ENCODE data around the gene ABCG2. TPM values are rescaled to one million over a fixed set of nuclear protein-coding genes. Genes with fewer than 3 reads are reported as not detected.

Gene ABCG2
- total and polyA plus RNA-seq, 11 donors = 0.27 to 8.0 (median 2.7) TPM

GRCh38 chr4:88196013-88196365 lies 37.5 kb upstream of the ABCG2 start:
- TF ChIP-seq POLR2A (IDR thresholded peaks at IDR 0.05) = no peak
- TF ChIP-seq, protein P1, sequence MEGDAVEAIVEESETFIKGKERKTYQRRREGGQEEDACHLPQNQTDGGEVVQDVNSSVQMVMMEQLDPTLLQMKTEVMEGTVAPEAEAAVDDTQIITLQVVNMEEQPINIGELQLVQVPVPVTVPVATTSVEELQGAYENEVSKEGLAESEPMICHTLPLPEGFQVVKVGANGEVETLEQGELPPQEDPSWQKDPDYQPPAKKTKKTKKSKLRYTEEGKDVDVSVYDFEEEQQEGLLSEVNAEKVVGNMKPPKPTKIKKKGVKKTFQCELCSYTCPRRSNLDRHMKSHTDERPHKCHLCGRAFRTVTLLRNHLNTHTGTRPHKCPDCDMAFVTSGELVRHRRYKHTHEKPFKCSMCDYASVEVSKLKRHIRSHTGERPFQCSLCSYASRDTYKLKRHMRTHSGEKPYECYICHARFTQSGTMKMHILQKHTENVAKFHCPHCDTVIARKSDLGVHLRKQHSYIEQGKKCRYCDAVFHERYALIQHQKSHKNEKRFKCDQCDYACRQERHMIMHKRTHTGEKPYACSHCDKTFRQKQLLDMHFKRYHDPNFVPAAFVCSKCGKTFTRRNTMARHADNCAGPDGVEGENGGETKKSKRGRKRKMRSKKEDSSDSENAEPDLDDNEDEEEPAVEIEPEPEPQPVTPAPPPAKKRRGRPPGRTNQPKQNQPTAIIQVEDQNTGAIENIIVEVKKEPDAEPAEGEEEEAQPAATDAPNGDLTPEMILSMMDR (IDR thresholded peaks at IDR 0.05) = no peak
- no peaks in the 10 kb centered on the region for H3K27me3 ChIP-seq
- no peak overlapping the region for H3K27ac ChIP-seq
- ATAC-seq (no peak), DNase-seq (no peak)
- H3K36me3 ChIP-seq = no peaks in the 10 kb centered on the region
- intact Hi-C loops (cut with DNase I) = no loop called here
- no peaks in the 10 kb centered on the region for H3K4me1 ChIP-seq
- no peaks in the 10 kb centered on the region for H3K9me3 ChIP-seq
- 77 to 97% (median 88%) methylated on average over 4 of the region's 4 CpGs for WGBS, 4 donors
- H3K4me3 ChIP-seq = no peak overlapping the region

DNA sequence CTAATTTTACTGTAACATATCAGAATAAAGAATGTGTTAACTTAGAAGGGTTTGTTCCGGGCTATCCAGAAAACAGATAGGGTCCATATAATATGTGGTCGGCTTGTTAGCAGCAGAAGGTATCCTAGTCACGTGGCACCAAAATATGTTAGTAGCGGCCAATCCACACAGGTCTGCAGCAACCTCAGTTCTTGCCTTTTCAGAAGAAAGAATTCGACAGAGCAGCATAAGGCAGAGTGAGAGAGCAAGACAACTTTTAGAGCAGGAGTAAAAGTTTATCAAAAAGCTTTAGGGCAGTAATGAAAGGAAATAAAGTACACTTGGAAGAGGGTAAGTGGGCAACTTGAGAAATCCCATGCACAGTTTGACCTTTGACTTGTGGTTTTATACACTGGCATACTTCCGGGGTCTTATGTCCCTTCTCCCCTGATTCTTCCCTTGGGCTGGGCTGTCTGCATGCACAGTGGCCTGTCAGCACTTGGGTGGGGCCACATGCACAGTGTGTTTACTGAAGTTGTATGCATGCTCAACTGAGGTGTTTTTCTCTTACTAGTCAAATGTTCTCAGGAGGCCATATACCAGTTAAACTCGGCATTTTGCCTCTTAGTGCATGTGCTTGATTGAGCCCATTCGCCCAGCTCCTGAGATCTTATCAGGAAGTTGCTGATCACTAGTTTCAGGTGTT lies 37.0 kb upstream of the ABCG2 start:
- Histone ChIP-seq H3K27ac (no peak overlapping the region), H3K4me1 (no peaks in the 10 kb centered on the region), H3K36me3 (no peaks in the 10 kb centered on the region), H3K4me3 (no peak overlapping the region), H3K9me3 (no peaks in the 10 kb centered on the region), H3K27me3 (no peaks in the 10 kb centered on the region)
- no peak for ATAC-seq
- intact Hi-C loops (cut with DNase I) = no loop called here
- WGBS, 4 donors = 84 to 90% (median 88%) methylated on average over 8 of the region's 8 CpGs
- no peak for TF ChIP-seq POLR2A (IDR thresholded peaks at IDR 0.05)
- TF ChIP-seq, protein P1 (IDR thresholded peaks at IDR 0.05) = no peak
- no peak for DNase-seq

DNA sequence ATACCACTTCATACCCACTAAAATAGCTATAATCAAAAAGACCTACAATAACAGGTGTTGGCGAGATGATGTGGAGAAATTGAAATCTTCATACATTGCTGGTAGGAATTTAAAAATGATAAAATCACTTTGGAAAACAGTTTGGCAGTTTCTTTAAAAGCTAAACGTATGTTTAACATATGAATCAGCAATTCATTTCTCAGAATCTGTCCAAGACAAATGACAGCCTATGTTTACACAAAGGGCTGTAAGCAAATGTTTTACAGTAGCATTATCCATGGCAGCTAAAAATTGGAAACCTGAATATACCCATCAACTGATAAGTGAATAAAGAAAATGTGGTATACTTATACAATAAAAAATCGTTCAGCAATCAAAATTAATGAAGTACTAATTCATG lies 33.0 kb upstream of the ABCG2 start:
- DNase-seq = no peak
- intact Hi-C loops (cut with DNase I) = no loop called here
- 88 to 90% (median 89%) methylated on average over 3 of the region's 3 CpGs for WGBS, 4 donors

GRCh38 chr4:88189881-88190585 lies 31.6 kb upstream of the ABCG2 start:
- Histone ChIP-seq H3K27ac (no peak overlapping the region), H3K4me3 (no peak overlapping the region), H3K36me3 (no peaks in the 10 kb centered on the region), H3K4me1 (no peaks in the 10 kb centered on the region), H3K27me3 (no peaks in the 10 kb centered on the region), H3K9me3 (peaks cover 0 to 3% (median 0%) of the 10 kb centered on the region in 12 donors)
- no peak for DNase-seq
- 63 to 70% (median 65%) methylated on average over 3 of the region's 3 CpGs for WGBS, 4 donors
- no peak for ATAC-seq
- TF ChIP-seq POLR2A (IDR thresholded peaks at IDR 0.05) = no peak
- TF ChIP-seq, protein P1 (IDR thresholded peaks at IDR 0.05) = no peak
- intact Hi-C loops (cut with DNase I) = no loop called here

More for the DNA sequence above, 33.0 kb upstream of the ABCG2 start:
- no peaks in the 10 kb centered on the region for H3K9me3 ChIP-seq
- TF ChIP-seq POLR2A (IDR thresholded peaks at IDR 0.05) = no peak
- TF ChIP-seq, protein P1 (IDR thresholded peaks at IDR 0.05) = no peak
- H3K27me3 ChIP-seq = no peaks in the 10 kb centered on the region
- no peak overlapping the region for H3K27ac ChIP-seq
- no peaks in the 10 kb centered on the region for H3K36me3 ChIP-seq
- no peak overlapping the region for H3K4me3 ChIP-seq
- H3K4me1 ChIP-seq = no peaks in the 10 kb centered on the region
- no peak for ATAC-seq

All from heart left ventricle (tissue), 16 donors.